AG09319 (cell line): ENCODE data around the gene RECQL5.

ENCODE experiments used
- DNase-seq: peaks from one replicate; pipeline ENCODE4 v3.0.0-alpha.2; 2010; ENCODE audit warnings: low read depth; ENCODE audit errors: extremely low read depth
- CTCF ChIP-seq: IDR thresholded peaks from 2 replicates; pipeline ENCODE4 v1.5.1; 2011; ENCODE audit warnings: low read depth, mild to moderate bottlenecking, inconsistent platforms, low read length, moderate library complexity

Gene RECQL5

GRCh38 chr17:75617218-75617617, 49.7 kb downstream of the RECQL5 start:
- no peak for TF ChIP-seq CTCF
- DNase-seq = no peak

- no peak for TF ChIP-seq CTCF
- DNase-seq = no peak
Observed at GRCh38 chr17:75616521-75617122, 50.3 kb downstream of the RECQL5 start.

- no peak for DNase-seq
- TF ChIP-seq CTCF = no peak
Observed at GRCh38 chr17:75615301-75615700, 51.7 kb downstream of the RECQL5 start.

- no peak for DNase-seq
- TF ChIP-seq CTCF = no peak
Observed at GRCh38 chr17:75614556-75615270, 52.2 kb downstream of the RECQL5 start.

- no peak; the same call in 1 of the 2 replicates for TF ChIP-seq CTCF
Observed at GRCh38 chr17:75614006-75614405, 52.9 kb downstream of the RECQL5 start.

GRCh38 chr17:75612906-75613626, 53.9 kb downstream of the RECQL5 start:
- TF ChIP-seq CTCF = no peak
- DNase-seq = no peak

More at GRCh38 chr17:75614006-75614405, 52.9 kb downstream of the RECQL5 start:
- DNase-seq = no peak
